Brain pericyte (primary cell): ENCODE results near the gene SORCS2.

Source experiments
- DNase-seq: peaks from one replicate; pipeline ENCODE4 v3.0.0-alpha.2; 2012; ENCODE audit warnings: low read depth, low spot score

Gene SORCS2

GRCh38 chr4:7741946-7742806 is 549.8 kb downstream of the SORCS2 start:
- no peak for DNase-seq

DNA sequence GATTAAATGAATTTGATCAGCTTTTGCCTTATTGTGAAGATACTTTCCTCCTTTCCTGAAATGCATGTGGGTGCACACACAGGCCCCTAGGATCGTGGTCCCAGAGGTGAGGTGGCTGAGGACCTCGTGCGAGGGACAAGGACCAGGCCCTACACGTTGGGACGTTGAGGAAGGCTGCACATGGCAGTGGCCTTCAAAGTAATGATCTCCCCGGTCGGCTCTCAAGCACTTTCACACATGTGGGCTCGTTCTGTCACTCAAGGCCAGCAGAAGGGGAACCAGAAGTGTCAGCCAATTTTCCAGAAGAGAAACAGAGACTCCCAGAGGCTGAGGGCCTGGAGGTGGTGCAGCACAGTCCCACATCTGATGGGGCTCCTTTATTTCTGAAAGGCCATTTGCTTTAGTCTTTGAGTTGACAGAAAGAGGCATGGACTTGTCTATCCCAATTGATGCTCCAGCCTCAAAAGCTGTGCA is 550.5 kb downstream of the SORCS2 start:
- DNase-seq, result no peak

- DNase-seq, result no peak
Measured at GRCh38 chr4:7744142-7744804, 551.9 kb downstream of the SORCS2 start.

- no peak for DNase-seq
Measured at GRCh38 chr4:7745301-7745885, 553.1 kb downstream of the SORCS2 start.

DNA sequence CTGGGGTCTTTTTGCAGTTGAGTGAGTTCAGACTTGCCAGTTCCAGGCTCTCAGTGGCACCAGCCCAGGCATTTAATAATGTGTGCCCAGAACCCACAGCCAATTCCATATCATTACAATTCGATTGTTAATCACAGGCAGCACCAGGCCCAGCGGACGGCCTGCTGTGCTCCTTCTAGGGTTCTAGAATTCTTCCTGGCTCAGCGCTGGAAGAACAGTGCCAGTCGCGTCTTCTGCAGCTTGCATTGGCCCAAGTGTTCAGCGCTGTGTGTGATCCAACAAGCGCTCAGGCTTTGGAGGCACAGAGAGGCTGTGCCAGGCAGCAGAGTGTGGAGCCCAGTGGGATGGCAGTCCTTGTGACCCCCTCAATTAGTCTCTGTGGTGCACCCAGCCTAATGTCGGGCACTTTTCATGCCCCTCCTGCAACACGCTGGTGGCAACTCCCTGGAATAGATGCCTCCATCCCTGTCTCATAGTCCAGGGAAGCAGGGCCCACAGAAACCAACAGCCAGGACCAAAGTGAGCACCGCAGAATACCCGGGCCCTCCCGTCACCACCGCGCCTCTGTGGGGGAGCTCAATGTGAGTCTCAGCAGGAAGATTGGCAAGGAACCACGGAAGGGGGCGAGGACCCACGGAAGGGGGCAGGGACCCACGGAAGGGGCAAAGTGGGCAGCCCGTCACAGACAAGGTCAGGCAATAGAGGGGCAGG is 554.2 kb downstream of the SORCS2 start:
- no peak for DNase-seq

DNA sequence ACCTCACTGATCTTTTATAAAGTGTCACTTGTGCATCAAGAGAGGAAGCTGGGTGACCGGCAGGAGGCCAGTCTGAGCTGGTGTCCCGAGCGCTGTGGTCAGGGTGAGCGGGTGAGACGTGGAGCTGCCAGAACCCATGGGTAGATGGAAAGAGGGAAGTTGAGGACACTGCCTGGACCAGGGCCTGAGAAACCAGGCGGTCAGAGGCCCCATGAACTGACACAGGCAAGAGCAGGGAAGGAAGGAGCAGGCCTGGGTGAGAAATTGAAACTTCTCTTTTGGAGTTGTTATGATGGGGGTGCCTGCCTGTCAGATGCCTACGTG is 554.7 kb downstream of the SORCS2 start:
- no peak for DNase-seq

GRCh38 chr4:7747566-7747965 is 555.2 kb downstream of the SORCS2 start:
- DNase-seq, result no peak

GRCh38 chr4:7750523-7750922 is 558.2 kb downstream of the SORCS2 start:
- DNase-seq, result no peak

GRCh38 chr4:7750972-7751371 is 558.6 kb downstream of the SORCS2 start:
- DNase-seq, result no peak

GRCh38 chr4:7752649-7753048 is 560.3 kb downstream of the SORCS2 start:
- no peak for DNase-seq

DNA sequence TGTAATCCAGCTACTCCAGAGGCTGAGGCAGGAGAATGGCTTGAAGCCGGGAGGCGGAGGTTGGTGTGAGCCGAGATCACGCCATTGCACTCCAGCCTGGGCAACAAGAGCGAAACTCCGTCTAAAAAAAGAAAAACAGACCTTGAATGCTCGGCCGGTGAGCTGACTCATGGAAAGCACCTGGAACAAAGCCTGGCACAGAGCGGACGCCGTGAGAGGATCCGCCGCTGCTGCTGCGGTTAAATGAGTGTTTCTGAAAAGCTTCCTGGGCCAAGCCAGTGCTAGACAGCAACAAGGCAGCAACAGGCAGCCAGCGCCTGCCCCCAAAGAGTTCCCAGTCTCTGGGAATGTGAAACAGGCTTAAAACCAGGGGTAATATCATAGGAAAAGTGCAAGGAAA is 560.9 kb downstream of the SORCS2 start:
- no peak for DNase-seq

- DNase-seq, result no peak
Measured at GRCh38 chr4:7753931-7754465, 561.7 kb downstream of the SORCS2 start.

DNA sequence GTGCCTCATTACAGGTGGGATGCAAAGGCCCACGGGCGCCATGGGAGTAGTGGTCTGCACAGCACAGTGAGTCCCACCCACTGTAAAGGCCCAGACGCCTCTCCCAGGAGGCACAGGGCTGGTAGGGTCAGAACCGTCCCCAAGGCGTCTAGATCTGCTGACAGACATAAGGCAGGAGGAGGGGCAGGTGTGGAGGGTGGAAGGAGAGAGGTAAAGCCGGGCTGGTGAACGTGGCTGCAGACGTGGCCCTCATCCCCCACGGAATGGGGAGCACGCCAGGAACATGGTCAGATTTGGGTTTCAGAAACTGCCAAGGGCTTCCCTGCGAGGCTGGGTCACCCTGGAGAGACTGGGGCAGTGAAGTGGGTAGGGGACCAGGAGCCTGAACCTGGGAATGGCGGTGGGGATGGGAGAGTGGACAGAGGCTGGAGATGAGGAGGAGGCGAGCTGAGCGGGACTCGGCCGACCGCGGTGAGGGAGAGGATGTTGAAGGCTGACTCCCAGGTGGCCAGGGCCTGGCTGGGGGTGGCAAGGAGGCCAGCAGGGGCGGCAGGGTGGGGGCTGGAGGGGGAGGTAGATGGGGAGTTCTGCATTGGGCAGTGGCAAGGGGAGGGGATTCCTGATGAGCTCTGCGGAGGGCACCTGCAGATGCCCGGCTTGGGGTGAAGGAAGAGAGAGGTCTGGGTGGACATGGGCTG is 562.4 kb downstream of the SORCS2 start:
- no peak for DNase-seq

DNA sequence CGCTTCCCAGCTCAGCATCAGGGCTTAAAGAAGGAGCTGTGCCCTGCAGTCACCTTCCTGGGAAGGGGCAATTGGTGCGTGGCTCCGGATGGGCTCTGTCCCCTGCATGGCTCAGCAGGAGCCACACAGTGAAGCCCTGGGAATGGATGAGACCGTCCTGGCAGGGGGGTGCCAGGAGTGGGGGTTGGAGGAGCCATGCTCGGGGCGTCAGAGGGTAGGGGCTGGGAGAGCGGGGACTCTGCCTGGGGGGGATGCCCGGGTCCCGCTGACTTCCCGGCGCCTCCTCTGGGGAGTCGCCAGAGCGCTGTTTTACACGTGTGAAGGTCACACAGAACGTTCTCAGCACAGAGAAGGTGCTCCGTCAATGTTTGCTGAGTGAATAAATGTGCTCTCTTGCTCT is 563.2 kb downstream of the SORCS2 start:
- no peak for DNase-seq

GRCh38 chr4:7756071-7756470 is 563.7 kb downstream of the SORCS2 start:
- no peak for DNase-seq

GRCh38 chr4:7756561-7757355 is 564.4 kb downstream of the SORCS2 start:
- DNase-seq, result no peak

DNA sequence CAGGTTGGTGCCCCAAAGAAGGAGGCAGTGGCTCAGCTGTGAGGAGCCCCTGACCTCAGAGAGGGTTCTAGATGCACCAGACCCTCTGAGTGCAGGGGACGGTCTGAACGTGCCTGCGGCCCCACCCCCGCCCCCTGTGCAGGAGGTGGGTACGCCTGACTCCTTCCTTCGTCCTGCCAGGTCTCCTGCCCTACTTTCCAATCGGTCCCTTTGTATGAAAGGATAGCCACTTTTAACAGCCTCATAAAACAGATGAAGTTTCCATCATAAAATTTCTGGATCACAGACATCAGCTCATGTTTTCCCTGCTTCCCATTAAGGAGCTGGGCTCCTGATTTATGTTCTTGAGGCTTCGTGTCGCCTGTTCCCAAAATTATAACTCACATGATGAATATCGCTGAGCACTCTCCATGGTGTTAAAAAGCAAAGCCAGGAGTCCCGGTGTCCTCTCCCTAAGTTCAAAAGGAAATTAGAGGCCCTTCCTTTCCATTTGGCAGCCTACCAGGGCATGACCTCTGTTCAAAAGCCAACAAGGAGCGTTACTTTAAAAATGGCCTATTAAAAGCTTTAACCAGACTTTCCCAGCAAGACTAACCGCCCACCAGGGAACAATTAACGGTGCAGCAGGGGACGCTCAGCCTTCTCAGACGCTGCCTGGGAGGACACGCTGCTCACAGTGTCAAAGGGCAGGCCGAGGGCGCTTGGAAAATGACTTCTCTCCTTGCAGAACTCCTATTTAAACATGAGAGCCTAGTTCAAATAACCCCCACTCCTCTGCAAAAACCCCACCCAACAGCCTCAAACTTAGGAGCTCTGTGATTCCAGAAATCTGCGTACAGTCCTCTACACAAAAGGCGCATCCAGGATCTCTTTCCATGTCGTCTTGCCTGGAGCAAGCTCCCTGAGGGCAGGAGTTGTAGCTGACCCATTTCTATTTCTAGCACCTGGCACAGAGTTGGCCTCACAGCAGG is 565.4 kb downstream of the SORCS2 start:
- DNase-seq, result no peak

GRCh38 chr4:7758476-7758875 is 566.1 kb downstream of the SORCS2 start:
- DNase-seq, result no peak

DNA sequence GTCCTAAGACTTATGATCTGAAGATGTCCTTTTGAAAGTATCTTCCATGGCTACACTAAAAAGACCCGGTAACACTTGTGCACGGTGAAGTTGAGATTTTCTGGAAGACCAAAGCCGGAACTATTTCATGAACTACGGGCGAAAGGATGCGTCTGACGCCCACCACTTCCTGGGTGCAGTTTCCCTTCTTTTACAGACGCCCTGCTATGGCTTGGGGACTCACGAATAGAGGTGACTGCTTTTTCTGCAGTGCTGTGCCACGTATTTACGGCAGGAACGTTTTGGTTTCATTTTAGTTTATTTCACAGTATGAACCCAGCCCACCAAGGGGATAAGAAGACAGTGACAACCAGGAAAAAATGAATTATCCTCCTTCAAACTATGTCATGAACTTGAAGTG is 566.9 kb downstream of the SORCS2 start:
- no peak for DNase-seq
